Spleen (tissue), 11 donors: Measurements from ENCODE around the gene WHRN. TPM values are rescaled to one million over a fixed set of nuclear protein-coding genes. Genes with fewer than 3 reads are reported as not detected.

ENCODE experiments used
- DNase-seq: peaks from one replicate; pipeline ENCODE4 v3.0.0-alpha.2; 2020
- H3K27ac ChIP-seq, 8 donors: fragments of 200-600 bp; sonication (generic) in 7 of 8; 1 replicate in 4 of 8; 2 replicates in 4 of 8; pipeline versions ENCODE4 v1.5.0 to v1.8.0; 2016 to 2021; ENCODE audit warnings: inconsistent platforms in 4 of 8, mild to moderate bottlenecking in 4 of 8, moderate library complexity in 1 of 8
- H3K27me3 ChIP-seq, 7 donors: fragments of 200-600 bp; sonication (generic) in 6 of 7; replicated peaks in 1 of 7; 1 replicate in 4 of 7; 2 replicates in 3 of 7; pipeline versions ENCODE4 v1.5.0 to v1.8.0; 2016 to 2021; ENCODE audit warnings: inconsistent platforms in 3 of 7, mild to moderate bottlenecking in 1 of 7
- H3K36me3 ChIP-seq, 6 donors: fragments of 200-600 bp; sonication (generic) in 5 of 6; 1 replicate in 4 of 6; 2 replicates in 2 of 6; pipeline versions ENCODE4 v1.5.0 to v1.8.0; 2016 to 2021; ENCODE audit warnings: inconsistent platforms in 2 of 6
- H3K4me1 ChIP-seq, 6 donors: fragments of 200-600 bp; sonication (generic) in 5 of 6; 1 replicate in 3 of 6; 2 replicates in 3 of 6; pipeline versions ENCODE4 v1.5.0 to v1.8.0; 2016 to 2021; ENCODE audit warnings: inconsistent platforms in 3 of 6
- H3K4me3 ChIP-seq, 8 donors: fragments of 200-600 bp; sonication (generic) in 7 of 8; 1 replicate in 4 of 8; 2 replicates in 4 of 8; pipeline versions ENCODE4 v1.5.0 to v1.8.0; 2016 to 2021; ENCODE audit warnings: inconsistent platforms in 4 of 8, mild to moderate bottlenecking in 4 of 8, moderate library complexity in 2 of 8
- H3K9me3 ChIP-seq, 8 donors: fragments of 200-600 bp; sonication (generic) in 7 of 8; 1 replicate in 4 of 8; 2 replicates in 4 of 8; pipeline versions ENCODE4 v1.5.0 to v1.8.0; 2016 to 2021; ENCODE audit warnings: inconsistent platforms in 4 of 8
- POLR2A ChIP-seq, 3 donors: fragments of 450-650 bp; IDR thresholded peaks; one replicate each; pipeline ENCODE4 v1.5.1; 2017; ENCODE audit warnings: antibody characterized with exemption in 3 of 3, mild to moderate bottlenecking in 1 of 3
- POLR2AphosphoS5 ChIP-seq, 3 donors: sonication (generic); formaldehyde crosslinking; IDR thresholded peaks; one replicate each; pipeline ENCODE4 v1.5.1; 2017; ENCODE audit warnings: antibody characterized with exemption in 3 of 3
- WGBS, 5 donors: extraction: QIAGEN DNeasy Blood & Tissue Kit in 3 of 5; methylation state at CpG; one replicate each; pipeline versions ENCODE4 v1.1.5 to v1.1.7; 2013 to 2018; 5-methylcytosine and 5-hydroxymethylcytosine counted together
- intact Hi-C: fragments of 100-400 bp; cut with DNase I; formaldehyde crosslinking; loops from one replicate; pipeline ENCODE4 v1.15.0; 2023; ENCODE audit warnings: low total_unique reads
- polyA plus RNA-seq, 3 donors: library from polyadenylated mRNA; stranded (reverse); fragments of 200-250 nt; gene quantifications; one replicate each; pipeline ENCODE4 v1.2.1, GENCODE V29; 2013
- total RNA-seq, 7 donors: library from RNA; depleted of rRNA in 3 of 7; stranded (reverse); fragments of >200 nt in 3 of 7; fragmentation: NEBNext Ultra II Directional in 4 of 7; extraction: Animal tissue kit (Norgen Biotek cat#: 25700) in 4 of 7; gene quantifications; one replicate each; pipeline versions ENCODE4 v1.1.0 to v1.2.1, GENCODE V29; 2016 to 2021
- TF ChIP-seq, protein P1 (sequence below), 11 experiments: fragments of 200-600 bp in 7 of 11; fragments of 450-650 bp in 4 of 11; sonication (generic) in 4 of 11; IDR thresholded peaks in 8 of 11; conservative IDR thresholded peaks in 3 of 11; 1 replicate in 7 of 11; 2 replicates in 4 of 11; pipeline versions ENCODE4 v1.4.0 to v1.8.0; 2016 to 2021; ENCODE audit warnings: antibody characterized with exemption in 11 of 11, inconsistent platforms in 4 of 11, mild to moderate bottlenecking in 1 of 11
- donor health status: healthy with polysubstance abuse.
- donor health status: DM: no; HTN: no; CAD: no; lungs with moderate emphysema.
- donor health status: DM: no; HTN: no; CAD: no.
- donor health status: Bipolar disorder and iron deficiency.
- donor health status: healthy.
- donor health status: DM: no; HTN: no; CAD: no.
- donor health status: DM: yes; HTN: yes; CAD: no.

The WHRN gene
- total and polyA plus RNA-seq, 10 donors, result 3.7 to 51.6 (median 26.8) TPM

DNA sequence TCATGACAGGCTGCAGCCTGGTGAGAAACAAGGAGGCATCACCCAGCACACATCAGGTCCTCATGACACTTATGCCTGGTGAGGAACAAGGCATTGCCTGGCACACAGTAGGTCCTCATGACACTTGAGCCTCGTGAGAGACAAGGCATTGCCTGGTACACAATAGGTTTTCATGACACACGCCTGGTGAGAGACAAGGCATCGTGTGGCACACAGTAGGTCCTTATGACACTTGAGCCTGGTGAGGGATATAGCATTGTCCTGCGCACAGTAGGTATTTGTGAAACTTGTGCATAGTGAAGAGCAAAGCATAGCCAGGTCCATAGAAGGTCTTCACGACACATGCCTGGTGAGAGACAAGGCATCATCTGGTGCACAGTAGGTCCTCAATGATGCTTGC is 23.5 kb downstream of the WHRN start:
- TF ChIP-seq, protein P1, sequence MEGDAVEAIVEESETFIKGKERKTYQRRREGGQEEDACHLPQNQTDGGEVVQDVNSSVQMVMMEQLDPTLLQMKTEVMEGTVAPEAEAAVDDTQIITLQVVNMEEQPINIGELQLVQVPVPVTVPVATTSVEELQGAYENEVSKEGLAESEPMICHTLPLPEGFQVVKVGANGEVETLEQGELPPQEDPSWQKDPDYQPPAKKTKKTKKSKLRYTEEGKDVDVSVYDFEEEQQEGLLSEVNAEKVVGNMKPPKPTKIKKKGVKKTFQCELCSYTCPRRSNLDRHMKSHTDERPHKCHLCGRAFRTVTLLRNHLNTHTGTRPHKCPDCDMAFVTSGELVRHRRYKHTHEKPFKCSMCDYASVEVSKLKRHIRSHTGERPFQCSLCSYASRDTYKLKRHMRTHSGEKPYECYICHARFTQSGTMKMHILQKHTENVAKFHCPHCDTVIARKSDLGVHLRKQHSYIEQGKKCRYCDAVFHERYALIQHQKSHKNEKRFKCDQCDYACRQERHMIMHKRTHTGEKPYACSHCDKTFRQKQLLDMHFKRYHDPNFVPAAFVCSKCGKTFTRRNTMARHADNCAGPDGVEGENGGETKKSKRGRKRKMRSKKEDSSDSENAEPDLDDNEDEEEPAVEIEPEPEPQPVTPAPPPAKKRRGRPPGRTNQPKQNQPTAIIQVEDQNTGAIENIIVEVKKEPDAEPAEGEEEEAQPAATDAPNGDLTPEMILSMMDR (IDR thresholded peaks at IDR 0.05 in 8 of 11, conservative IDR thresholded peaks at IDR 0.05 in 3 of 11), result no peak
- no peak for TF ChIP-seq POLR2AphosphoS5 (IDR thresholded peaks at IDR 0.05)
- TF ChIP-seq POLR2A (IDR thresholded peaks at IDR 0.05), result no peak
- H3K27ac ChIP-seq, result peak overlapping the region in 3 of 8 donors; percentile 13 to 58 (median 38)
- H3K27me3 ChIP-seq, result no peaks in the 10 kb centered on the region
- WGBS, 5 donors, result 89 to 96% (median 93%) methylated on average over 5 of the region's 5 CpGs
- DNase-seq, result no peak
- intact Hi-C loops, result no loop called here
- H3K4me3 ChIP-seq, result no peak overlapping the region
- no peaks in the 10 kb centered on the region for H3K9me3 ChIP-seq
- H3K4me1 ChIP-seq, result peaks cover 0 to 81% (median 28%) of the 10 kb centered on the region in 6 donors
- peaks cover 0 to 5% (median 0%) of the 10 kb centered on the region in 6 donors for H3K36me3 ChIP-seq

DNA sequence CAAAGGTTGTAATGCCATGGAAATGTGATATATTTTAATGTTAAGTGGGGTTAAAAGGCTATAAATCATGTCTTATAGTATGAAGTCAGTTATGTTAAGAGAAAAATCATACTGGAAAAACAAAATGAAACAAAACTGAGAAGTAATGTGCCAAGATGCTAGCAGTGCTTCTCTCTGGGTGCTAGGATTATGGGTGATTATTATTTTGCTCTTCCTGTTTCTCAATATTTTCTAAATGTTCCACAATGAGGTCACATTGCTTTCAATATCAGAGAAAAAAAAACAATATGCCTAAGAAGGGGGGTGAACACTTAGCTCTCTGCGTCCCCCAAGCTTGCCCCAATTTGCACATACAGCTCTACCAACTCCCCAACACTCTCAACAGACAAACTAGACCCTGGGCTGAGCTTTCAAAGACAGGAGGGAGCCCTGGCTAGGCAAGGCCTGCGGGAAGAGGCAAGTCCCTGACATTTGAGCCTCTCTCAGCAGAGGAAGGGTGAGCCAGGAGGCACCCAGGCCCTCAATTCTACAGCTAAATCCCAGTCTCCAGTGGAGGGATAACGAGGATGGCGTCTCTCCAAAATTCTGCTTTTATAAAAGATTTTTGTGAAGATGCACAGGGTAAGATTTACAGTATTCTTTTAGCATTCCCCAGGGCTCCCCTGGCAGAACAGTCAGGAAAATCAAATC is 24.4 kb downstream of the WHRN start:
- peak overlapping the region in 4 of 8 donors; percentile 38 to 58 (median 42) for H3K27ac ChIP-seq
- peaks cover 0 to 5% (median 0%) of the 10 kb centered on the region in 6 donors for H3K36me3 ChIP-seq
- intact Hi-C loops, result no loop called here
- H3K27me3 ChIP-seq, result no peaks in the 10 kb centered on the region
- no peak overlapping the region for H3K4me3 ChIP-seq
- 64 to 81% (median 74%) methylated on average over 4 of the region's 4 CpGs for whole genome bisulfite sequencing, 5 donors
- H3K9me3 ChIP-seq, result no peaks in the 10 kb centered on the region
- H3K4me1 ChIP-seq, result peaks cover 0 to 88% (median 32%) of the 10 kb centered on the region in 6 donors
- no peak for DNase-seq
- TF ChIP-seq POLR2AphosphoS5 (IDR thresholded peaks at IDR 0.05) (no peak), POLR2A (IDR thresholded peaks at IDR 0.05) (no peak)
- TF ChIP-seq, protein P1 (IDR thresholded peaks at IDR 0.05 in 8 of 11, conservative IDR thresholded peaks at IDR 0.05 in 3 of 11), result no peak

DNA sequence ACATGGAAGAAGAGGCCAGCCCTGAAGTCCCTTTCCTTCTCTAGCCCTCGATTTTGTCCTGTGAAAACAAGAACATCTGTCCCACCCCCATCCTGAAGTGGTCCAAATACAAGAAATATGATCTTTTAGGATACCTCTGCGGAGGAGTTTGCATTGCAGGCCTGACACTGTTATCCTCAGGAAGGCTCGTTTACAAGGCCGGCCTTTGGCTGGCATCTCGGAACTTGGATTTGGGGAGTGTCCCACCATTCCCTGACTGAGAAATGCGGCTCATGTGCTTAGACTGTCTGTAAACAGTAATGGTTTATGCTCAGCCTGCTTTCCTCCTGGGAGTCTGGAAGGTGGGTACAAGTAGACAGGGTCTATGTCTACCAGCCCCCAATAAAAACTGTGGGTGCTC is 26.4 kb downstream of the WHRN start:
- peaks cover 0 to 5% (median 0%) of the 10 kb centered on the region in 6 donors for H3K36me3 ChIP-seq
- no peak overlapping the region for H3K4me3 ChIP-seq
- no peaks in the 10 kb centered on the region for H3K27me3 ChIP-seq
- TF ChIP-seq, protein P1 (IDR thresholded peaks at IDR 0.05 in 8 of 11, conservative IDR thresholded peaks at IDR 0.05 in 3 of 11), result no peak
- TF ChIP-seq POLR2A (IDR thresholded peaks at IDR 0.05) (no peak), POLR2AphosphoS5 (IDR thresholded peaks at IDR 0.05) (no peak)
- 63 to 89% (median 69%) methylated on average over 6 of the region's 6 CpGs for WGBS, 5 donors
- peaks cover 0 to 77% (median 37%) of the 10 kb centered on the region in 6 donors for H3K4me1 ChIP-seq
- H3K9me3 ChIP-seq, result no peaks in the 10 kb centered on the region
- no peak overlapping the region for H3K27ac ChIP-seq
- no peak for DNase-seq
- intact Hi-C loops, result no loop called here

DNA sequence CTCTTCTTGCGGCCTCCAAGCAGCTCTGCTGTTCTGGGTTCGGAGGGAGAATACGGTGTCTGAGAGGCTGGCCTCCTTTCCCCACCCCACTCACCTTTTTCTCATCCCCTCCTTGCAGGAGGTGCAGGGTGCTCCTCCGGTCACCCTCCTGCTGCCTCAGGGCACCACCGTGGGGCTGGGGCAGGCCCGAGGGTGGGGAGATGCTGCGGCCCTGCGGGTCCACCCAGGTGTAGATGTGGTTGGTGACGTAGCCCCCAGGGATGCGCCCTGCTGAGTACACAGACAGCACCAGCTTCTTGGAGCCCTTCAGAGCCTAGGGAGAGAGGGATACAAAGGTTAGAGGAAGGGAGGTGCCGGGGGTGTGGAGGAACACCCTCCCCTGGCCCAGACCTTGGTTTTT is 26.8 kb downstream of the WHRN start:
- peaks cover 0 to 5% (median 0%) of the 10 kb centered on the region in 6 donors for H3K36me3 ChIP-seq
- H3K27me3 ChIP-seq, result no peaks in the 10 kb centered on the region
- no peaks in the 10 kb centered on the region for H3K9me3 ChIP-seq
- H3K4me3 ChIP-seq, result no peak overlapping the region
- intact Hi-C loops, result no loop called here
- TF ChIP-seq POLR2A (IDR thresholded peaks at IDR 0.05) (no peak), POLR2AphosphoS5 (IDR thresholded peaks at IDR 0.05) (no peak)
- no peak overlapping the region for H3K27ac ChIP-seq
- no peak for DNase-seq
- H3K4me1 ChIP-seq, result peaks cover 0 to 74% (median 37%) of the 10 kb centered on the region in 6 donors
- WGBS, 5 donors, result 83 to 95% (median 88%) methylated on average over 5 to 11 of the region's 11 CpGs
